IMR-90 (cell line): ENCODE measurements around the gene CLEC11A.

Experiments
- CTCF ChIP-seq: conservative IDR thresholded peaks from 2 replicates; pipeline ENCODE4 v1.5.1; 2012; ENCODE audit warnings: mild to moderate bottlenecking, low read depth, low read length, improper control_type of control experiment
- MXI1 ChIP-seq: IDR thresholded peaks from 2 replicates; pipeline ENCODE4 v1.6.1; 2012; ENCODE audit warnings: low read depth, mild to moderate bottlenecking, low read length, moderate library complexity, borderline replicate concordance
- NFE2L2 ChIP-seq: fragments of 150-350 bp; IDR thresholded peaks from 2 replicates; pipeline ENCODE4 v1.6.1; 2016; ENCODE audit warnings: low read depth, mild to moderate bottlenecking, low read length
- POLR2A ChIP-seq: IDR thresholded peaks from 2 replicates; pipeline ENCODE4 v1.6.1; 2012; ENCODE audit warnings: mild to moderate bottlenecking, low read depth, low read length
- SMC3 ChIP-seq: fragments of 150-350 bp; IDR thresholded peaks from 2 replicates; pipeline ENCODE4 v1.6.1; 2016; ENCODE audit warnings: low read depth, mild to moderate bottlenecking, antibody characterized with exemption, low read length, moderate library complexity

GRCh38 chr19:50678323-50678722, 44.8 kb upstream of the CLEC11A start:
- TF ChIP-seq MXI1 (no peak), POLR2A (no peak), NFE2L2 (no peak), CTCF (no peak), SMC3 (no peak)
